ENCODE data around the gene GRB10. TPM values are rescaled to one million over a fixed set of nuclear protein-coding genes. Genes with fewer than 3 reads are reported as not detected.

GRB10 gene
- total and polyA plus RNA-seq, 5 donors from 2014 or later = 0.25 to 2.3 TPM; not detected in 3

- H3K36me3 Mint-ChIP-seq = no peaks in the 10 kb centered on the region
- Histone ChIP-seq H3K27me3 (ENCODE audit: control insufficient read depth, insufficient read depth, low read length) (peaks cover 12% of the 10 kb centered on the region), H3K4me3 (ENCODE audit: low read depth, low read length) (no peak overlapping the region), H3K4me1 (ENCODE audit: control insufficient read depth, insufficient read depth, low read length, poor library complexity, severe bottlenecking) (no peaks in the 10 kb centered on the region), H3K36me3 (ENCODE audit: control insufficient read depth, insufficient read depth, low read length) (no peaks in the 10 kb centered on the region), H3K27ac (ENCODE audit: insufficient read depth, low read length, poor library complexity, severe bottlenecking) (no peak overlapping the region), H3K9me3 (ENCODE audit: control insufficient read depth in 2 of 2, low read length in 2 of 2) (no peaks in the 10 kb centered on the region)
- H3K9me3 Mint-ChIP-seq = peaks cover 1 to 10% (median 5%) of the 10 kb centered on the region in 7 donors
- ATAC-seq (ENCODE audit: low read depth in 2 of 2) (no peak), DNase-seq (no peak)
- no peak overlapping the region for H3K27ac Mint-ChIP-seq
- no peak overlapping the region for H3K4me3 Mint-ChIP-seq
- peaks cover 25% of the 10 kb centered on the region for H3K27me3 Mint-ChIP-seq
- no peaks in the 10 kb centered on the region for H3K4me1 Mint-ChIP-seq
Observed at GRCh38 chr7:50799873-50800272, 17.2 kb upstream of the GRB10 start.

- H3K4me1 Mint-ChIP-seq = peaks cover 0 to 8% (median 0%) of the 10 kb centered on the region in 4 donors
- H3K27ac ChIP-seq (ENCODE audit: insufficient read depth, low read length, poor library complexity, severe bottlenecking) = no peak overlapping the region
- no peak overlapping the region for H3K4me3 ChIP-seq (ENCODE audit: low read depth, low read length)
- no peak overlapping the region for H3K27ac Mint-ChIP-seq
- H3K9me3 Mint-ChIP-seq = peaks cover 1 to 10% (median 5%) of the 10 kb centered on the region in 7 donors
- no peaks in the 10 kb centered on the region for H3K36me3 ChIP-seq (ENCODE audit: control insufficient read depth, insufficient read depth, low read length)
- no peaks in the 10 kb centered on the region for H3K9me3 ChIP-seq (ENCODE audit: control insufficient read depth in 2 of 2, low read length in 2 of 2)
- peaks cover 21% of the 10 kb centered on the region for H3K27me3 ChIP-seq (ENCODE audit: control insufficient read depth, insufficient read depth, low read length)
- peaks cover 33% of the 10 kb centered on the region for H3K27me3 Mint-ChIP-seq
- DNase-seq (no peak), ATAC-seq (ENCODE audit: low read depth in 2 of 2) (no peak)
- H3K4me3 Mint-ChIP-seq = no peak overlapping the region
- H3K4me1 ChIP-seq (ENCODE audit: control insufficient read depth, insufficient read depth, low read length, poor library complexity, severe bottlenecking) = no peaks in the 10 kb centered on the region
- no peaks in the 10 kb centered on the region for H3K36me3 Mint-ChIP-seq
Observed at GRCh38 chr7:50798126-50798525, 15.4 kb upstream of the GRB10 start.

DNA sequence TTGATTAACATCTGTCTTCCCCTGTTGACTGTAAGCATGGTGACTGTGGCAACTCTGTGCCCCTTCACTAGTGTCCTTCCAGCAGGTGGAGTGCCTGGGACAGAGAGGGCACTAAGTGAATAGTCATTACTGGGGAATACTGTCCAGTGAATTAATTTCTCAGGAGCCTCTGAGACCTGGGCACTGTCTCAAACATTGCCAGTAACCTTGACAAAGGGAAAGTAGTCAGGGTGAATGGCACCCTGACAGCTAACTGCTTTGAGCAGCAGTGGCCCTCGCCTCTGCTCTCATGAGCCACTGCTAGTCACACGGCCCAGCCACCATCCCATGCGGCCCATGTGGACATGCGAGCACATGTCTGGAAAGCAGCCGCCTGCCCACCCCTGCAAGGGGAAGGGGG lies 13.1 kb upstream of the GRB10 start:
- no peaks in the 10 kb centered on the region for H3K4me1 ChIP-seq (ENCODE audit: control insufficient read depth, insufficient read depth, low read length, poor library complexity, severe bottlenecking)
- peaks cover 30% of the 10 kb centered on the region for H3K27me3 ChIP-seq (ENCODE audit: control insufficient read depth, insufficient read depth, low read length)
- H3K4me3 ChIP-seq (ENCODE audit: low read depth, low read length) = no peak overlapping the region
- peaks cover 0 to 8% (median 3%) of the 10 kb centered on the region in 4 donors for H3K4me1 Mint-ChIP-seq
- DNase-seq (no peak), ATAC-seq (ENCODE audit: low read depth in 2 of 2) (no peak)
- no peak overlapping the region for H3K27ac ChIP-seq (ENCODE audit: insufficient read depth, low read length, poor library complexity, severe bottlenecking)
- no peaks in the 10 kb centered on the region for H3K36me3 ChIP-seq (ENCODE audit: control insufficient read depth, insufficient read depth, low read length)
- peak overlapping the region in 1 of 4 donors; percentile 53 for H3K4me3 Mint-ChIP-seq
- H3K9me3 Mint-ChIP-seq = peaks cover 1 to 10% (median 4%) of the 10 kb centered on the region in 7 donors
- H3K36me3 Mint-ChIP-seq = no peaks in the 10 kb centered on the region
- H3K27ac Mint-ChIP-seq = no peak overlapping the region
- peaks cover 49% of the 10 kb centered on the region for H3K27me3 Mint-ChIP-seq
- no peaks in the 10 kb centered on the region for H3K9me3 ChIP-seq (ENCODE audit: control insufficient read depth in 2 of 2, low read length in 2 of 2)

- H3K4me1 Mint-ChIP-seq = peaks cover 0 to 8% (median 3%) of the 10 kb centered on the region in 4 donors
- no peak overlapping the region for H3K4me3 Mint-ChIP-seq
- Histone ChIP-seq H3K9me3 (ENCODE audit: control insufficient read depth in 2 of 2, low read length in 2 of 2) (no peaks in the 10 kb centered on the region), H3K27ac (ENCODE audit: insufficient read depth, low read length, poor library complexity, severe bottlenecking) (no peak overlapping the region), H3K36me3 (ENCODE audit: control insufficient read depth, insufficient read depth, low read length) (no peaks in the 10 kb centered on the region), H3K27me3 (ENCODE audit: control insufficient read depth, insufficient read depth, low read length) (peaks cover 29% of the 10 kb centered on the region), H3K4me1 (ENCODE audit: control insufficient read depth, insufficient read depth, low read length, poor library complexity, severe bottlenecking) (no peaks in the 10 kb centered on the region), H3K4me3 (ENCODE audit: low read depth, low read length) (no peak overlapping the region)
- peaks cover 1 to 10% (median 4%) of the 10 kb centered on the region in 7 donors for H3K9me3 Mint-ChIP-seq
- H3K27ac Mint-ChIP-seq = no peak overlapping the region
- H3K36me3 Mint-ChIP-seq = no peaks in the 10 kb centered on the region
- no peak for ATAC-seq (ENCODE audit: low read depth in 2 of 2)
- peaks cover 53% of the 10 kb centered on the region for H3K27me3 Mint-ChIP-seq
- no peak for DNase-seq
Observed at GRCh38 chr7:50795253-50795652, 12.6 kb upstream of the GRB10 start.

- Histone ChIP-seq H3K4me1 (ENCODE audit: control insufficient read depth, insufficient read depth, low read length, poor library complexity, severe bottlenecking) (no peaks in the 10 kb centered on the region), H3K9me3 (ENCODE audit: control insufficient read depth in 2 of 2, low read length in 2 of 2) (no peaks in the 10 kb centered on the region), H3K27me3 (ENCODE audit: control insufficient read depth, insufficient read depth, low read length) (peaks cover 32% of the 10 kb centered on the region), H3K27ac (ENCODE audit: insufficient read depth, low read length, poor library complexity, severe bottlenecking) (no peak overlapping the region), H3K36me3 (ENCODE audit: control insufficient read depth, insufficient read depth, low read length) (no peaks in the 10 kb centered on the region), H3K4me3 (ENCODE audit: low read depth, low read length) (no peak overlapping the region)
- no peak for ATAC-seq (ENCODE audit: low read depth in 2 of 2)
- no peak for DNase-seq
- H3K9me3 Mint-ChIP-seq = peaks cover 1 to 12% (median 3%) of the 10 kb centered on the region in 7 donors
- peaks cover 53% of the 10 kb centered on the region for H3K27me3 Mint-ChIP-seq
- H3K4me3 Mint-ChIP-seq = peak overlapping the region; percentile 61 to 80 (median 65)
- no peaks in the 10 kb centered on the region for H3K36me3 Mint-ChIP-seq
- H3K27ac Mint-ChIP-seq = peak overlapping the region in 1 of 3 donors; percentile 2
- peaks cover 0 to 8% (median 3%) of the 10 kb centered on the region in 4 donors for H3K4me1 Mint-ChIP-seq
Observed at GRCh38 chr7:50793947-50794570, 11.4 kb upstream of the GRB10 start.

DNA sequence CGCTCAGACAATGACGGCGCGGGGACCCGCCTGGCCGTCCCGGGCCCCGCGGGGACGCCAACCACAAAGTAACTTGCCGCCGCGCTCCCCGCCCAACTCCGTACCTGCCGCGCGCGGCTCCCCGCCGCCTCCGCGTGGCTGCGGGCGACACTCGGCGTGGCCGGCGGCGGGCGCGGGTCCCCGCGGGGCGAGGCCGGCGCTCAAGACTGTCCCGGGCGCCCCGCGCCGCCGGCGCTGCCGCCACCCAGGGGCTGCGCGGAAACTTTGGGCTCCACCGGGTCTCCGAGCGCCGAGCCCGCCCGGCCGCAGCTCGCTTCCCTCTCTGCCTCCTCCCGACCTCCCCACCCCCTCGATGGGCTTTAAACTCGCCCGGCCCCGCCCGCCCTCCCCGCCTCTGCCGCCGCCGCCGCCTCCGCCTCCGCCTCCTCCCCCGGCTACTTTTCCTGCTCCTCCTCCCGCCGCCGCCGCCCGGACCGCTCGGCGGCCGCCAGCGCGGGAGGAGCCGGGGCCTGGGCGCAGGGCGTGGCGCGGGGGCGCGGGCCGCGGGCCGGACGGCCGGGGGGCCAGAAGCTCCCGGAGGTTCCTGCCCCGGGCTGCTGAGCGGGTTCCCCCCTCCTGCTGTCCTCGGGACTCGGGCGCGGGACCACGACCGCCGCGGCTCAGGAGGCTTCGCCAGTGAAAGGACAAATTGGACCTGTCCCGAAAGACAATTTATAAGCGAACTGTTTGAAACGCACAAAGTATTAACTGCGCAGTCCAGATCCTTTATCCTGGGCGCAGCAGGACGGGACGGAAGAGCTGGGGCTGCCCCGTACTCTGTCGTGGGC lies 10.6 kb upstream of the GRB10 start:
- H3K4me1 Mint-ChIP-seq = peaks cover 0 to 8% (median 3%) of the 10 kb centered on the region in 4 donors
- ATAC-seq (ENCODE audit: low read depth in 2 of 2) (no peak), DNase-seq (peak in 1 of 3 donors; percentile 13)
- H3K36me3 Mint-ChIP-seq = no peaks in the 10 kb centered on the region
- H3K27ac Mint-ChIP-seq = no peak overlapping the region
- H3K9me3 Mint-ChIP-seq = peaks cover 0 to 16% (median 1%) of the 10 kb centered on the region in 7 donors
- peak overlapping the region in 3 of 4 donors; percentile 63 to 80 (median 67) for H3K4me3 Mint-ChIP-seq
- no peak overlapping the region for H3K4me3 ChIP-seq (ENCODE audit: low read depth, low read length)
- H3K9me3 ChIP-seq (ENCODE audit: control insufficient read depth in 2 of 2, low read length in 2 of 2) = peaks cover 2 to 3% of the 10 kb centered on the region in 2 experiments
- H3K4me1 ChIP-seq (ENCODE audit: control insufficient read depth, insufficient read depth, low read length, poor library complexity, severe bottlenecking) = no peaks in the 10 kb centered on the region
- H3K27ac ChIP-seq (ENCODE audit: insufficient read depth, low read length, poor library complexity, severe bottlenecking) = no peak overlapping the region
- H3K27me3 ChIP-seq (ENCODE audit: control insufficient read depth, insufficient read depth, low read length) = peaks cover 32% of the 10 kb centered on the region
- no peaks in the 10 kb centered on the region for H3K36me3 ChIP-seq (ENCODE audit: control insufficient read depth, insufficient read depth, low read length)
- peaks cover 60% of the 10 kb centered on the region for H3K27me3 Mint-ChIP-seq

DNA sequence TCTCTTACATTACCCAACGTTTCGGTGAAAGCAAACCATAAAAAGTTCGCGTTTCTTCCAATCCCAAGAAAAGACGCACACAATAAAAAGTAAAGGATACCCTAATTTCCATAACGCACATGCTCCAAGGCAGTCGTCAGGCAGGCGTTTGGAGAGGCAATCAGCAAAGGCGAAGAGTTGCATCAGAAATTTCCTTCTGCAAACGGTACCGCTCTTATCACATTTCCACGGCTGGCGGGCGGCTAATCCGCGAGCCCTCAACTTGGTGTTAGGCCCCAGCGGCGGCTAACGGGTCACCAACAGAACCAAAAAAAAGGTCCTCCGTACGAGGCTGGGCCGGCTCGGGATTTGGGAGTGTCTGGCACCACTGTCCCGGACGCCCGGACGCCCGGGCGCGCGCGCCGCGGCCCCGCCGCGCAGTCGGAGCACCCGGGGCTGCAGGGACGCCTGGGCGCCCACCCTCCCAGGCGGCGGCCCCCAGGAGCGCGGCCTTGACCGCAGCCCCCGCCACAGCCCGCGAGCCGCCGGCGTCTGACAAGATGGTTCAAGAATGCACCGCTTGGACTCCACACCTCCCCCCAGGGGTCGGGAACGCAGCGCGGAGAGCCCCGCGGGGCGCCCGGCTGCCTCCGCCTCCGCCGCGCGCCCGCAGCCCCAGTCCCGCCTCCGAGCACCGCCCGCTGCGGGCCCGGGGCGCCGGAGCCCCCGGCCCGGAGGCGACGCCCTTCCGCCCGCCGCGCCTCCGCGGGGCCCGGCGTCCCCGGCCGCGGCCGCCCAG lies 9.8 kb upstream of the GRB10 start:
- peak overlapping the region in 3 of 4 donors; percentile 54 to 81 (median 74) for H3K4me3 Mint-ChIP-seq
- H3K27me3 Mint-ChIP-seq = peaks cover 68% of the 10 kb centered on the region
- H3K36me3 Mint-ChIP-seq = no peaks in the 10 kb centered on the region
- Histone ChIP-seq H3K27me3 (ENCODE audit: control insufficient read depth, insufficient read depth, low read length) (peaks cover 32% of the 10 kb centered on the region), H3K4me3 (ENCODE audit: low read depth, low read length) (no peak overlapping the region), H3K4me1 (ENCODE audit: control insufficient read depth, insufficient read depth, low read length, poor library complexity, severe bottlenecking) (no peaks in the 10 kb centered on the region), H3K27ac (ENCODE audit: insufficient read depth, low read length, poor library complexity, severe bottlenecking) (no peak overlapping the region), H3K9me3 (ENCODE audit: control insufficient read depth in 2 of 2, low read length in 2 of 2) (peaks cover 3 to 4% of the 10 kb centered on the region in 2 experiments), H3K36me3 (ENCODE audit: control insufficient read depth, insufficient read depth, low read length) (no peaks in the 10 kb centered on the region)
- no peak for DNase-seq
- ATAC-seq (ENCODE audit: low read depth in 2 of 2) = peak in 1 of 2 donors; percentile 25
- H3K9me3 Mint-ChIP-seq = peaks cover 0 to 18% (median 0%) of the 10 kb centered on the region in 7 donors
- peaks cover 0 to 8% (median 3%) of the 10 kb centered on the region in 4 donors for H3K4me1 Mint-ChIP-seq
- H3K27ac Mint-ChIP-seq = no peak overlapping the region
